Muscle layer of duodenum (tissue), 2 donors: Measurements from ENCODE around the gene UBE2S.
"Not testable (repeated sequence)": the region's sequence is repeated elsewhere in the genome, so short reads cannot be mapped to it uniquely, and the experiment has no call there.

Experiments used
- H3K27ac ChIP-seq: one replicate; pipeline ENCODE4 v1.7.0; 2013; ENCODE audit warnings: mild to moderate bottlenecking, low read length
- H3K27me3 ChIP-seq: one replicate; pipeline ENCODE4 v1.7.0; 2013; ENCODE audit warnings: low read depth, mild to moderate bottlenecking, control low read depth, low read length
- H3K36me3 ChIP-seq, 2 donors: one replicate each; pipeline ENCODE4 v1.7.0; 2013; ENCODE audit warnings: low read length in 2 of 2, control low read depth in 1 of 2, mild to moderate bottlenecking in 1 of 2; ENCODE audit not compliant: insufficient read depth in 2 of 2, control insufficient read depth in 1 of 2
- H3K4me1 ChIP-seq, 2 donors: one replicate each; pipeline ENCODE4 v1.7.0; 2013; ENCODE audit warnings: low read length in 2 of 2, mild to moderate bottlenecking in 2 of 2, control low read depth in 1 of 2, moderate library complexity in 1 of 2; ENCODE audit not compliant: insufficient read depth in 2 of 2, control insufficient read depth in 1 of 2
- H3K4me3 ChIP-seq, 2 donors: one replicate each; pipeline ENCODE4 v1.7.0; 2013; ENCODE audit warnings: low read length in 2 of 2, low read depth in 1 of 2, mild to moderate bottlenecking in 1 of 2
- H3K9me3 ChIP-seq, 2 donors: one replicate each; pipeline ENCODE4 v1.7.0; 2013; ENCODE audit warnings: low read length in 2 of 2, control low read depth in 1 of 2, mild to moderate bottlenecking in 1 of 2; ENCODE audit not compliant: control insufficient read depth in 1 of 2
- donor health status: healthy.

The UBE2S gene

DNA sequence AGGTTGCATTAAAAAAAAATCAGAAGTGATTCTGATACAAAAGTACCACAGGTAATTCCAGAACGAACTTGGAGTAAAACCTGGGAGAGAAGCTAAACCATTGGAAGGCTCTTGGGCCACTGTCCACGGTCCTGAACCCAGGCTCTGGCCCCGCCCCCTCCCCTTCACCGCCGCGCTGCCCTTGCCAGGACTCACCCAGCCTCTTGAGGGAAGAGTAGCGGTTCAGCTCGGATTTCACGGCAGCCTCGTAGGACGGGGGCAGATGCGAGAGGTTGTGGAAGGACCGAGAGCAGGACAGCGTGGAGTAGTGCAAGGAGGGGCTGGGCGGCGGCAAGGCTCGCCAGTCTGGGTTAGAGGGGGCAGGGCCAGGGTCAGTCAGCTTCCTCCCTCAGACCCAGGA lies 29.8 kb upstream of the UBE2S start:
- no peaks in the 10 kb centered on the region for H3K9me3 ChIP-seq
- no peaks in the 10 kb centered on the region for H3K36me3 ChIP-seq
- H3K27me3 ChIP-seq: peaks cover 52% of the 10 kb centered on the region
- H3K4me1 ChIP-seq: peaks cover 0 to 12% of the 10 kb centered on the region in 2 donors
- H3K4me3 ChIP-seq: no peak overlapping the region
- no peak overlapping the region for H3K27ac ChIP-seq

- Histone ChIP-seq H3K27ac (no peak overlapping the region), H3K27me3 (peaks cover 56% of the 10 kb centered on the region), H3K36me3 (no peaks in the 10 kb centered on the region), H3K4me1 (peaks cover 0 to 10% of the 10 kb centered on the region in 2 donors), H3K4me3 (no peak overlapping the region), H3K9me3 (no peaks in the 10 kb centered on the region)
These were observed 29.3 kb upstream of the UBE2S start for GRCh38 chr19:55436847-55437246.

- Histone ChIP-seq H3K36me3 (no peaks in the 10 kb centered on the region), H3K4me1 (no peaks in the 10 kb centered on the region), H3K9me3 (peaks cover 0 to 3% of the 10 kb centered on the region in 2 donors), H3K4me3 (no peak overlapping the region), H3K27ac (no peak overlapping the region), H3K27me3 (peaks cover 38% of the 10 kb centered on the region)
These were observed 27.4 kb upstream of the UBE2S start for GRCh38 chr19:55435020-55435419.

DNA sequence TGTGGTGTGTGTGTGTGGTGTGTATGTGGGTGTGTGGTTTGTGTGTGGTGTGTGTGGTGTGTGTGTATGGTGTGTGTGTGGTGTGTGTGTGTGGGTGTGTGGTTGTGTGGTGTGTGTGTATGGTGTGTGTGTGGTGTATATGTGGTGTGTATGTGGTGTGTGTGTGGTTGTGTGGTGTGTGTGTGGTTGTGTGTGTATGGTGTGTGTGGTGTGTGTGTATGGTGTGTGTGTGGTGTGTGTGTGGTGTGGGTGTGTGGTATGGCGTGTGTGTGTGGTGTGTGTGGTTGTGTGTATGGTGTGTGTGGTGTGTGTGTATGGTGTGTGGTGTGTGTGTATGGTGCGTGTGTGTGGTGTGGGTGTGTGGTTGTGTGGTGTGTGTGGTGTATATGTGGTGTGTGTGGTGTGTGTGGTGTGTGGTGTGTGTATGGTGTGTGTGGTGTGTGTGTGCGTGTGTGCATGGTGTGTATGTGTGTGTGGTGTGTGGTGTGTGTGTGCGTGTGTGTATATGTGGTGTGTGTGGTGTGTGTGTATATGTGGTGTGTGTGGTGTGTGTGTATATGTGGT lies 26.9 kb upstream of the UBE2S start:
- Histone ChIP-seq H3K27ac (no peak overlapping the region), H3K27me3 (peaks cover 37% of the 10 kb centered on the region), H3K36me3 (no peaks in the 10 kb centered on the region)

GRCh38 chr19:55433292-55433691 lies 25.7 kb upstream of the UBE2S start:
- H3K36me3 ChIP-seq: no peaks in the 10 kb centered on the region
- peaks cover 0 to 3% of the 10 kb centered on the region in 2 donors for H3K9me3 ChIP-seq
- peaks cover 28% of the 10 kb centered on the region for H3K27me3 ChIP-seq
- no peaks in the 10 kb centered on the region for H3K4me1 ChIP-seq
- H3K27ac ChIP-seq: no peak overlapping the region
- H3K4me3 ChIP-seq: no peak overlapping the region

More for the DNA sequence above, 26.9 kb upstream of the UBE2S start:
- Histone ChIP-seq H3K4me3 (no peak overlapping the region), H3K4me1 (no peaks in the 10 kb centered on the region), H3K9me3 (peaks cover 0 to 3% of the 10 kb centered on the region in 2 donors)

GRCh38 chr19:55432241-55432959 lies 24.8 kb upstream of the UBE2S start:
- Histone ChIP-seq H3K9me3 (peaks cover 0 to 3% of the 10 kb centered on the region in 2 donors), H3K4me3 (no peak overlapping the region), H3K27me3 (peaks cover 28% of the 10 kb centered on the region), H3K27ac (no peak overlapping the region), H3K4me1 (no peaks in the 10 kb centered on the region), H3K36me3 (no peaks in the 10 kb centered on the region)

GRCh38 chr19:55431183-55431582 lies 23.6 kb upstream of the UBE2S start:
- Histone ChIP-seq H3K27ac (no peak overlapping the region), H3K4me1 (no peaks in the 10 kb centered on the region), H3K9me3 (peaks cover 0 to 3% of the 10 kb centered on the region in 2 donors), H3K27me3 (peaks cover 28% of the 10 kb centered on the region), H3K4me3 (no peak overlapping the region), H3K36me3 (no peaks in the 10 kb centered on the region)

DNA sequence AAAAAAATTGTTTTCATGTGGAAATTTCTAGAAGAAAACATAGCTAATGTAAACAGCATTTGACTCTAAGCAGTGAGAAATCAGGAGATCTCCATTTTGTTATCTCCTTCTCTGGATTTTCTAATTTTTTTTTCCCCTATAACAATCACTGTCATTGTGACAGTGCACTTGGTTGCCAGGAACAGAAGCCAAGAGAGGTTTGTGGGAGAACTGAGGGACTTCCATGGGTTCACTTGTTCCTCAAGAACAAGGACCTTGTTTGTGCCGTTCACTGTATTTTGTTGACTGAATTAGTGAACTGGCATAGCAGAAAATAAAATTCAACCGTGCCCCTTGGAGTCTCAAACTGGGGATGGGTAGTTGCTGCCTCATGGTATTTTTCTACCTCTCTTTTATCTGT lies 18.5 kb upstream of the UBE2S start:
- Histone ChIP-seq H3K36me3 (no peaks in the 10 kb centered on the region), H3K27ac (no peak overlapping the region), H3K9me3 (peaks cover 0 to 3% of the 10 kb centered on the region in 2 donors), H3K4me1 (no peaks in the 10 kb centered on the region), H3K27me3 (no peaks in the 10 kb centered on the region), H3K4me3 (no peak overlapping the region)

- Histone ChIP-seq H3K4me3 (no peak overlapping the region), H3K27me3 (no peaks in the 10 kb centered on the region), H3K27ac (no peak overlapping the region), H3K4me1 (no peaks in the 10 kb centered on the region), H3K9me3 (no peaks in the 10 kb centered on the region), H3K36me3 (no peaks in the 10 kb centered on the region)
These were observed 16.9 kb upstream of the UBE2S start for GRCh38 chr19:55424518-55424917.

DNA sequence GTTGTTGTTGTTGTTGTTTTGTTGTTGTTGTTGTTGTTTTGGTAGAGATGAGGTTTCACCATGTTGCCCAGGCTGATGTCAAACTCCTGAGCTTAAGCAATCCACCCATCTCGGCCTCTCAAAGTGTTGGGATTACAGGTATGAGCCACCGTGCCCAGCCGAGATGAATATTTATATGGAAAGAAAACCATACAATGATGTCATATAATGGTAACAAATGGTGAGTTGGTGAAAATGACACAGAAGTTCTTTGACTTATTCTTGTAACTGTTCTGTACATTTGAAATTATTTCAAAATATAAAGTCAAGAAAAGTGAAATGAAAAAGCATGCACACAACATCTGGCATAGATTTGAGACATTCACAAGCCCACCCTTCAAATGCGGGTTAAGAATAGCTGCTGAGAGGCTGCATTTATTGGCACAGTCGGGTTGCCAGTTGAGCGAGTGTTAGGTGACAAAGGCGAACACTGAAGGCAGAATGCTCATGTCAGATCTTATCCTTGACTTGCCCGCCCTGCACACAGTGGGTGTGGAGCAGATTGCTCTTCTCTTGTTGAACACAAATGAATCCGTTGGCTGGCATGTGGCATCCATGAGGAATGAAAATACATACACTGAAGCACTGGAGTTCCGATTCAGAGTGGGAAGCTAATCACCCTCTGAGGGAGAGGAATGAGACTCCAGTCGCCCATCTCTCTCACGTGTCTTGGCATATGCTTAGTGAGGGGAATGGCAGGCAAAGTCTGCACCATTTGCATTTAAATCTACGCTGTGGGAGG lies 15.8 kb upstream of the UBE2S start:
- Histone ChIP-seq H3K36me3 (no peaks in the 10 kb centered on the region), H3K4me3 (no peak overlapping the region), H3K9me3 (no peaks in the 10 kb centered on the region), H3K27ac (no peak overlapping the region), H3K4me1 (no peaks in the 10 kb centered on the region), H3K27me3 (no peaks in the 10 kb centered on the region)

GRCh38 chr19:55421281-55421680 lies 13.7 kb upstream of the UBE2S start:
- not testable (repeated sequence) for H3K9me3 ChIP-seq, H3K4me3 ChIP-seq, H3K27ac ChIP-seq, H3K27me3 ChIP-seq, H3K36me3 ChIP-seq, H3K4me1 ChIP-seq
